ENCODE results near the gene GSTP1. TPM values are rescaled to one million over a fixed set of nuclear protein-coding genes. Genes with fewer than 3 reads are reported as not detected.
"Not testable (repeated sequence)": the region's sequence is repeated elsewhere in the genome, so short reads cannot be mapped to it uniquely, and the experiment has no call there.

Gene GSTP1
- total RNA-seq: 100 to 1,000 TPM; 363 to 446 (median 421) TPM

GRCh38 chr11:67583247-67584204, at the start of gene GSTP1:
TSS of gene GSTP1 (plus strand) at chr11:67583812. CDS start at chr11:67583844, 32 bp downstream.
- DNase-seq (peak; percentile 71), ATAC-seq (peak; percentile 93)
- Mint-ChIP-seq H3K9me3 (peaks cover 7% of the 10 kb centered on the region), H3K4me3 (peak within 1 kb of the TSS; percentile 91), H3K27me3 (ENCODE audit: low read depth) (peaks cover 7% of the 10 kb centered on the region), H3K36me3 (ENCODE audit: insufficient read depth) (peaks cover 25% of the 10 kb centered on the region), H3K4me1 (ENCODE audit: low read depth) (peaks cover 46% of the 10 kb centered on the region)

DNA sequence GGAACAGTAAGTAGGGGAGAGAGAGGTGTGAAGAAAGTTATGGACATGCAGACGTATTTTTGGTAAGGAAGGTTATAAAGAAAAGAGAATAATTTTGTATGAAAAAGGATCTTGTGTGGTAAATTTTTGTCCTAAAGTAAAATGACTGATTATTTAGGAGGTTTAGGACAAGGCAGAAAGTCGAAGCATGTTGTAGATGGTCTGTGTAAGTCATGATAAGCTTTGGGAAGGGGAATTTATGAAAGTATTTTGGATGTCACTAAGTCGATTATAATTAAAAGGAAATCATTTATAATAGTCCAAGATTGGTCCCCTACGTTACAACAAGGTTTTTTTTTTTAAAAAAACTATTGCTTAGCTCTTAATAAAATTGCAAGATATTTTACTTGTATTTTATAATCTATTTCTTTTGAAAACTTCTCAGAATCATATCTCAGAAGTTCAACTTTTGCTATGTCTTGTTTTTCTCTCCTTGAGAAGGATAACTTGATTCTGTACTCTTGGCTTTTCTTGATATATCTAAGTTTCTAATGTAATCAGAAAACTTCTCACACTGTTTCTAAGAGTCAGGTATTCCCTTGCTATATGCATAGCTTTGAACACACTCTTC, 49.4 kb upstream of the GSTP1 start:
- Mint-ChIP-seq H3K4me1 (ENCODE audit: low read depth) (no peaks in the 10 kb centered on the region), H3K36me3 (ENCODE audit: insufficient read depth) (no peaks in the 10 kb centered on the region), H3K9me3 (peaks cover 10% of the 10 kb centered on the region), H3K4me3 (no peak overlapping the region), H3K27me3 (ENCODE audit: low read depth) (peaks cover 5% of the 10 kb centered on the region)
- no peak for DNase-seq
- ATAC-seq: no peak

- no peak overlapping the region for H3K4me3 Mint-ChIP-seq
- no peaks in the 10 kb centered on the region for H3K36me3 Mint-ChIP-seq (ENCODE audit: insufficient read depth)
- peaks cover 3% of the 10 kb centered on the region for H3K27me3 Mint-ChIP-seq (ENCODE audit: low read depth)
- peaks cover 10% of the 10 kb centered on the region for H3K9me3 Mint-ChIP-seq
- ATAC-seq (no peak), DNase-seq (no peak)
- H3K4me1 Mint-ChIP-seq (ENCODE audit: low read depth): no peaks in the 10 kb centered on the region
Measured at GRCh38 chr11:67535561-67535960, 48.1 kb upstream of the GSTP1 start.

DNA sequence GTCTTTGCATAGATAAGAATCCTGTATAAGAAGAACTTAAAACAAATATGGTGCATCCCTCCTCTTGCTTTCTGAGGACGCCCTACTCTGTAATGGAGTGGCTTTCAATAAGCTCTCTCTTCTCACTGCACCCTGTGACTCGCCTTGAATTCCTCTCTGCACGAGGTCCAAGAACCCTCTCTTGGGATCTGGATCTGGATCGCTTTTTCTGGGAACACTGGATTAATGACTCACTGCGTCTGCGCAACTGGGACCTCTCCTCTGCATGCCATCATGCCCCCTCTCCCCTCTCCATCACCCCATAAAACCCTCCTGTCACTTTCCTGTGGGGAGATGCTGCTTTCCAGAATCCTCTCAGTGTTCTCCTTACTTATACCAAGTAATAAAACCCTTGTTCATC, 45.3 kb upstream of the GSTP1 start:
- no peak for ATAC-seq
- no peaks in the 10 kb centered on the region for H3K36me3 Mint-ChIP-seq (ENCODE audit: insufficient read depth)
- H3K27me3 Mint-ChIP-seq (ENCODE audit: low read depth): peaks cover 3% of the 10 kb centered on the region

DNA sequence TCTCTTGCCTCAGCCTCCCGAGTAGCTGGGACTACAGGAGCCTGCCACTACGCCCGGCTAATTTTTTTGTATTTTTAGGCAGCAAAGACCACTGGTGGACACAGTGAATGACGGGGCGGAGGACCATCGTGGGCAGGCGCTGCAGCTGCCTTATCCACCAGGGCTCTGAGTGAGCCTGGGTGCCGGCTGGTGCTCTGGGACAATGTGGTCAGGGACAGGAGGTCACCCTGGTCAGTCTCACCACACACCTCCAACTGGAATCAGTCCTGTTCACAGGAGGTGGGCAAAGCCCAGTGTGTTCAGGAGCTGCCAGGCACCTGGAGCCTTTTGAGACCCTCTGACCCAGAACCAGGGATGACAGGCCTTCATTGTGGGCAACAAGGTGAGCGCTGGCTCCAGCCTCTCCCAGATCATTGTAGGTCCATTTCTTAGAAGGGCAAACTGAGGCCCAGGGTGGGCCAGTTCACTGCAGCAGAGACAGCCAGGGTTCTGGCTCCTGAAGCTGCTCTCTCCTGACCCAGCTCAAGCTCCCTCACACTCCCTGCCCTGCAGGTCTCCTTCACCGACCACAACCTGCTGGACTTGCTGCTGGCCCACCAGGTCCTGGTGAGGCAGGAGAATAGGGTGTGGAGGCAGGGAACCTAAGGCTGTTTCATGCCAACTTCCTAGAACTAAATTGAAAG, 44.6 kb upstream of the GSTP1 start:
- Mint-ChIP-seq H3K36me3 (ENCODE audit: insufficient read depth) (no peaks in the 10 kb centered on the region), H3K27me3 (ENCODE audit: low read depth) (peaks cover under 1% of the 10 kb centered on the region), H3K4me1 (ENCODE audit: low read depth) (no peaks in the 10 kb centered on the region), H3K4me3 (no peak overlapping the region), H3K9me3 (peaks cover 5% of the 10 kb centered on the region)
- DNase-seq (no peak), ATAC-seq (no peak)

More for the DNA sequence above, 45.3 kb upstream of the GSTP1 start:
- peaks cover 10% of the 10 kb centered on the region for H3K9me3 Mint-ChIP-seq
- no peaks in the 10 kb centered on the region for H3K4me1 Mint-ChIP-seq (ENCODE audit: low read depth)
- H3K4me3 Mint-ChIP-seq: no peak overlapping the region
- DNase-seq: no peak

DNA sequence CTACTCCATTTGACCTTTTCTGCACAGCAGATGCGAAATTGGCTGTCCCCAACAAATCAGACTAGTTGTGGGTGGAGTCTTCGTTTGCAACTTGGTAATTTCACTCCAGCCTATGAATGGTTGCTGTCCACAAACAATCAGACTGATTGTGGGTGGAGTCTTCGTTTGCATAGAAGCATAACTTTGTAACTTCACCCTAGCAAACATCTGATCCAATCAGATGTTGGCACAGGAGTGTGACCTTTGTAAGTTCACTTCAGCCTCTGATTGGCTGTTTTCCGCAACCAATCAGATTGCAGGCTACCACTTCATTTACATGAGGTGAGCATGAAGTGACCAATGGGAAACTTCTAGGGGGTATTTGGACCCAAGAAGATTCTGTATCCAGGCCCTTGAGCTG, 44.1 kb upstream of the GSTP1 start:
- ATAC-seq: no peak
- no peak for DNase-seq

GRCh38 chr11:67541198-67541597, 42.4 kb upstream of the GSTP1 start:
- ATAC-seq: no peak
- no peaks in the 10 kb centered on the region for H3K4me1 Mint-ChIP-seq (ENCODE audit: low read depth)
- H3K36me3 Mint-ChIP-seq (ENCODE audit: insufficient read depth): no peaks in the 10 kb centered on the region
- H3K9me3 Mint-ChIP-seq: no peaks in the 10 kb centered on the region
- no peak overlapping the region for H3K4me3 Mint-ChIP-seq
- no peak for DNase-seq
- no peaks in the 10 kb centered on the region for H3K27me3 Mint-ChIP-seq (ENCODE audit: low read depth)

More for the DNA sequence above, 44.1 kb upstream of the GSTP1 start:
- Mint-ChIP-seq H3K9me3 (peaks cover 1% of the 10 kb centered on the region), H3K36me3 (ENCODE audit: insufficient read depth) (no peaks in the 10 kb centered on the region), H3K27me3 (ENCODE audit: low read depth) (no peaks in the 10 kb centered on the region), H3K4me1 (ENCODE audit: low read depth) (no peaks in the 10 kb centered on the region), H3K4me3 (no peak overlapping the region)

DNA sequence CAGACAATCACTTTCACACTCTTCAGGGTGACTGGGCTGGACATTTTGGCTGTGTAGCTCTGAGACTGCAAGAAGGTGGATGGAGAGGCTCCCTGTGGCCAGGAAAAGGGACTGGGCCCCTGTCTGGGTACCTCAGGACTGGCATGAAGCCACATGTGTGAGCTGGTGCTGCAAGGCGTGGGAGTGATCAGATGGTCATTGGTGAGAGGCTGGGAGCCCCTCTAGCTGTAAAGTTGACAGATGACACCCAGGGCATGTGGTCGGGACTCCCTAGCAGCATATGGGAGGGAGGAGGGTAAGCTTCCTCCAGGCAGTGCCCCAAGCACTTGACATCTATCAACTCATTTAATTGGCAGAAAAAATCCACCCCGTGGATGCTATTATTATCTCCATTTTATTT, 41.4 kb upstream of the GSTP1 start:
- DNase-seq (no peak), ATAC-seq (no peak)
- Mint-ChIP-seq H3K27me3 (ENCODE audit: low read depth) (no peaks in the 10 kb centered on the region), H3K4me3 (no peak overlapping the region), H3K4me1 (ENCODE audit: low read depth) (no peaks in the 10 kb centered on the region), H3K9me3 (no peaks in the 10 kb centered on the region), H3K36me3 (ENCODE audit: insufficient read depth) (no peaks in the 10 kb centered on the region)

- no peak for DNase-seq
- no peaks in the 10 kb centered on the region for H3K36me3 Mint-ChIP-seq (ENCODE audit: insufficient read depth)
- no peak overlapping the region for H3K4me3 Mint-ChIP-seq
- no peaks in the 10 kb centered on the region for H3K9me3 Mint-ChIP-seq
- H3K27me3 Mint-ChIP-seq (ENCODE audit: low read depth): no peaks in the 10 kb centered on the region
- no peaks in the 10 kb centered on the region for H3K4me1 Mint-ChIP-seq (ENCODE audit: low read depth)
- ATAC-seq: no peak
Measured at GRCh38 chr11:67542971-67543370, 40.6 kb upstream of the GSTP1 start.

- Mint-ChIP-seq H3K4me3 (no peak overlapping the region), H3K4me1 (ENCODE audit: low read depth) (no peaks in the 10 kb centered on the region), H3K36me3 (ENCODE audit: insufficient read depth) (no peaks in the 10 kb centered on the region), H3K27me3 (ENCODE audit: low read depth) (no peaks in the 10 kb centered on the region), H3K9me3 (no peaks in the 10 kb centered on the region)
- no peak for ATAC-seq
- DNase-seq: no peak
Measured at GRCh38 chr11:67543585-67543984, 40.0 kb upstream of the GSTP1 start.

GRCh38 chr11:67544616-67545242, 38.9 kb upstream of the GSTP1 start:
- Mint-ChIP-seq H3K9me3 (no peaks in the 10 kb centered on the region), H3K36me3 (ENCODE audit: insufficient read depth) (no peaks in the 10 kb centered on the region)

DNA sequence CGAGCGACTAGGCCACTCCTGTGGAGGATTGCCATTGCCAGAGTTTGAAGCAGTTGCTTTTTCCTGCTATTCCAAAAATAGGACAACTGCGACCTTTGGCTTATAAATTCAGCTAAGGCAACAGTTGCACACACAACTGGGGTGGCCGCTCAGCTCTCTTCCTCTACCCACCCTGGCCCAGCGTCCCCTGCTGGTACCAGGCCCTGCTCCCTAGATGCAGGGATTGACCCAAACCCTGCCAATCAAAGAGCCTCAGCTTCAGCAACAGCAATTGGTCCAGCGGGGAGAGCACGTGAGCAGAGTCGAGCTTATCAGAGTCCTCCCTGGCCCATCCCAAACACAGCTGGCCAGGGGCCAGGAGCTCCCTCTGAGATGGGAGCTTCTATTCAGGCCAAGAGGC, 38.3 kb upstream of the GSTP1 start:
- Mint-ChIP-seq H3K36me3 (ENCODE audit: insufficient read depth) (no peaks in the 10 kb centered on the region), H3K27me3 (ENCODE audit: low read depth) (peaks cover 2% of the 10 kb centered on the region), H3K4me1 (ENCODE audit: low read depth) (no peaks in the 10 kb centered on the region), H3K4me3 (no peak overlapping the region), H3K9me3 (no peaks in the 10 kb centered on the region)
- ATAC-seq: no peak
- DNase-seq: no peak

More at GRCh38 chr11:67544616-67545242, 38.9 kb upstream of the GSTP1 start:
- DNase-seq (no peak), ATAC-seq (no peak)
- no peak overlapping the region for H3K4me3 Mint-ChIP-seq
- H3K27me3 Mint-ChIP-seq (ENCODE audit: low read depth): peaks cover 2% of the 10 kb centered on the region
- H3K4me1 Mint-ChIP-seq (ENCODE audit: low read depth): no peaks in the 10 kb centered on the region

GRCh38 chr11:67548112-67548511, 35.5 kb upstream of the GSTP1 start:
- H3K9me3 Mint-ChIP-seq; ATAC-seq; DNase-seq; H3K27me3 Mint-ChIP-seq (ENCODE audit: low read depth); H3K4me3 Mint-ChIP-seq; H3K4me1 Mint-ChIP-seq (ENCODE audit: low read depth); H3K36me3 Mint-ChIP-seq (ENCODE audit: insufficient read depth): not testable (repeated sequence)

DNA sequence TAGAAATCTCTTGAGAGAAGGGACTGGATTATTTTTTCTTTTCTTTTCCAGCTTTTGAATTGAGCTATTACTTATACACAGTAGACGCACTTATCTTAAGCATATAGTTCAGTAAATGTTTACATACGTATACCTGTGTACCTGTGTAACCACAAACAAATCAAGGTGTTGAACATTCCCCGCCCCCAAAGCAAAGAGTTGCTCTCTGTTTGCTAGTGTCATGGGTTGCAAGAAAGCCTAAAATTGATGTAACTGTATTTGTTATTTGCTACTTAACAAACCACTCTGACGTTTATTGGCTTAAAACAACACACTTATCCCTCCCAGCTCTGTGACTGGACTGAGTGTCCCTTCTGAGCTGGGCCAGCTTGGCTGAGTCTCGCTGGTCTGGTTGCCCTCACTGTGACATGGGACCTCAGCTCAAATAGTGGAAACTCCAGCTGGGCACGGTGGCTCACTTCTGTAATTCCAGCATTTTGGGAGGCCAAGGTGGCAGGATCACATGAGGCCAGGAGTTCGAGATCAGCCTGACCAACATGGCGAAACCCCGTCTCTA, 35.0 kb upstream of the GSTP1 start:
- no peaks in the 10 kb centered on the region for H3K36me3 Mint-ChIP-seq (ENCODE audit: insufficient read depth)
- H3K27me3 Mint-ChIP-seq (ENCODE audit: low read depth): peaks cover 4% of the 10 kb centered on the region
- DNase-seq (no peak), ATAC-seq (no peak)
- peaks cover 10% of the 10 kb centered on the region for H3K9me3 Mint-ChIP-seq
- no peaks in the 10 kb centered on the region for H3K4me1 Mint-ChIP-seq (ENCODE audit: low read depth)
- H3K4me3 Mint-ChIP-seq: no peak overlapping the region

Data from activated T-cell treated with anti-CD3 and anti-CD28 coated beads, Interleukin-2, amount 50 U/mL, for 4 hours (primary cell).